Measurements from ENCODE around the gene PLEKHA7.

PLEKHA7 gene

DNA sequence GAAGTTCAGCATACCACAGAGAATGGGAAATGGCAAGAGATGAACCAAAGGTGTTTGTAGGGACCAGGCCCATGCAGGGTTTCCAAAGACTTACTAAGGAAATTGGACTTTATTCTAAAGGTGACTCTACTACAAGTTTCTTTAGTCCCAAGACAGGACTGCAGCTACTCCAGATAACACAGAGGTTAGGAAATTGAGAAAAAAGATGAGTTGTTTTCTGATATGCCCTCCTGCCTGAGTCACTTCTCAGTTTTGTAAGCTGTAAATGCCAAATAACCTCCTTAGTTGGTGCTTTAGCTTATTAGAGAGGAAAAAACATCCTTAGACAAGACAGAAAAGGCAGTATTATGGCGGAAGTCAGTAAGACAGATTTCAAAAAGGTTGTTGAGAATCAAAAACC, 179.8 kb downstream of the PLEKHA7 start:
- DNase-seq: no peak

DNA sequence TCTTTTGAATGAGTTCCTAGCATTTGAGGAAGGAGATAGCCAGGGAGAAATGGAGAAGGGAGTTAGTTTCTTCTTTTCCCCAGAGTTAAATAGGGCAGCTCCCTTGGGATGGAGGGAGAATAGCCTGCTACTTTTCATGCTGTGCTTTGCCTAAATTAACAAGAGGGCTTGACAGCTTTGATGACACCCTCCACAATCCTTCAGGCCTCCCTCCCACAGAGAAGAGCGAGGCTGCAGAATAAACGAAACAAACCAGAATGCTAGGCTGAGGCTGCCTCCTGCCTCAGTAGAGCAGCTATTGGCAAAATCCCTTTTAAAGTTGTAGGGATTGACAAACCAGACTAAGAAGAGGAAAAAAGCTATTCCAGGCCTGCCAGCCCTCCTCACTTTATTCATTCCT, 181.2 kb downstream of the PLEKHA7 start:
- DNase-seq: no peak

DNA sequence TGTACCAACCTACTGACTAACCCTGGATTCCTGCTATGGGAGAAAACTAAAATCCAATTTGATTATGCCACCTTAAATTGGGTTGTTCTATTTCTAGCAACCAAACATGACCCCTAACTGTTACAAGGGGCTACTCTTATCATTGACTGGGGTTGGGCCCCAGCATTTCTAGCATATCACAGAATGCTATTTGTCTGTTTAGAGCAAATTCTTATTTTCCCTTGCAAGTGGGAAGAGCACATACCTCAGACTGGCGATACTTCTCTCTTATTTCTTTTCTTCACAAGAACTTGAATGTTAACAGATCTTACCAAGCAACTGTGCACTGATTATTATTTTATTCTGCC, 182.0 kb downstream of the PLEKHA7 start:
- DNase-seq: no peak

DNA sequence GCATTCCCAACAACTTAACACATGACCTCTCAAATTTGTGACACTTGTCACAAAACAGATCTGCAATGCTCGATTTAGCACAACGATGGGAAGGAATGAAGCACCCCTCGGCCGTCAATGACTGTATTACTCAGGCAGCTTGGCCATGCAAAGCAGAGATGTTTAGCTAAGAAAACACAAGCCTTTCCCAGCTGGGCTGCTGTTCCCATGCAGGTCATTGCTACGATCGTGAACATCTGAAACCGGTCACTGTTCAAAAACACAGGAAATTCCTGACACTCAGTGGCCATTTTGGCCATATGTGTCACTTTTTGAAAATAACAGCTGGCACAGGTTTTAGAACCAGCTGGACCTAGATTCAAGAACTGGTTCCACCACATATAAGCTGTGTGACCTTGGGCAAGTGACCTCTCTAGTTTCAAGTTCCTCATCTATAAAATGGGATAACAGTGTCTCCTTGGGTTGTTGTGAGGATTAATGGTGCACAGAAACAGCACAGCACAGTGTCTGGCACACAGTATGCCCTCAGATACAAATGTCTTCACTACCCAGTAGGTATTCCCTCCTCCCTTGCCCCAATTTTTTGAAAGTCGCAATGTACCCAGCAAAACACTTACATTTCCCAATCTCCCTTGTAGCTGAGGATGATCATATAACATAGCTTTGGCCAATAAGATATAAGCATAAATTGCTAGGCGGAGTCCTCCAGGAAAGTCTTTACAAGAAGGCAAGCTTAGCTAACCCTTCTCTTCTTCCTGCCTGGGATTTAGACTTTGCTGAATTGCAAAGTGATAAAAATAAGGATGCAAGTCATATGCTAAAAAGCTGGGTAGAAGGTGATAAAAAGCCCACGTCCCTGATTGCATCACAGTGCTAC, 182.7 kb downstream of the PLEKHA7 start:
- DNase-seq: no peak

DNA sequence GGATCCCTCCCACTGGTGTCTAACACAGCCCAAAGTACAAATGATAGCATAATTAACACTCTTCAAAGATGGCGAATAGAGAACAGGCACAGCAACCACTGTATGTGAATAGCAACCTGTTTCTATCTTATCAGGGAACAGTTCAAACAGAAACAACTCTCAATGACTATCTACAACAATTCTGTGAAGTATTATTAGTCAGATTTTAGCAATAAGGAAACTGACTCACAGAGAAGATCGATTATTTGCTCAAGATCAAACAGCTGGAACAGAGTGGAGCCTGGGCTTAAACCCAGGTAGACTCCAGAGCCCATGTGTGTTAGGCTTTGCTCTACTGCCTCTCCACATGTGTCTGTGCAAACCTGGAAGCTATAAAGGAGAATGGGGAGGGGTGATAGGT, 187.1 kb downstream of the PLEKHA7 start:
- no peak for DNase-seq

DNA sequence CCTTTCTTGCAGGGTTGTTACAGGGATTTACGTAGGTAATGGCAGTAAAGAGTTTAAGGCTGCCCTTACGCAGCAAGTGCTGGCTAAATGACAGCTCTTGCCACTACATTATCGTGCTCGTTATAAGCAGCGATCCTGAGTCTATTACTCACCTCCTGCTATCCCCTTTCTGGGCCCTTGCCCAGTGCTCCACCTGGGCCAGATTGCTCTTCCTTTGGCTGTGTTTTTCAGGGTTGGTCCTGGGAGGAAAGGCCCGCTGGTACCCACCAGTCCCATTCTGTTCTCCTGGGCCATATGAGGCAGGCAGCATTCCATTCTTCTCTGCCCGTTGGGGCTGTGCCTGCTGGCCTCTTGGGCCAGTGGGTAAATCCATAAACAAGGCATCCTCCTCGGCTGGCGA, 188.2 kb downstream of the PLEKHA7 start:
- DNase-seq: no peak

DNA sequence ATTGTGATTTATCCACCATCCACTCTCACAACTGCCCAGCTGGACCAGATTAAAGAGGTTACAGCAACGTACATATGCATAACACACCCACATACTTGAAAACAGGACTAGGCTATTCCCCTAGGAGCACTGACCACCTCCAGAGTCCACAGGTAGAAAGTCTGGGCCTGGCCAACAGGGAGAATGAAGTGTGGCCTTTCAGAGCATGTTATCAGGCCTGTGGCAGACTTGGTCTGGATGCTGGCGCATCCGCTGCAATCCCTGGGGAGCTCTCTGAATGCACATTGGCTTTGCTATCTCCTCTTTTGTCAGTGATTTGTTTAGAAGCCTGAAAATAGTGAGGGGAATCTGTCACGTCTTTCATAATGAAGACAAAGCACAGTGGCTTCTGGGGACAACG, 189.1 kb downstream of the PLEKHA7 start:
- no peak for DNase-seq

DNA sequence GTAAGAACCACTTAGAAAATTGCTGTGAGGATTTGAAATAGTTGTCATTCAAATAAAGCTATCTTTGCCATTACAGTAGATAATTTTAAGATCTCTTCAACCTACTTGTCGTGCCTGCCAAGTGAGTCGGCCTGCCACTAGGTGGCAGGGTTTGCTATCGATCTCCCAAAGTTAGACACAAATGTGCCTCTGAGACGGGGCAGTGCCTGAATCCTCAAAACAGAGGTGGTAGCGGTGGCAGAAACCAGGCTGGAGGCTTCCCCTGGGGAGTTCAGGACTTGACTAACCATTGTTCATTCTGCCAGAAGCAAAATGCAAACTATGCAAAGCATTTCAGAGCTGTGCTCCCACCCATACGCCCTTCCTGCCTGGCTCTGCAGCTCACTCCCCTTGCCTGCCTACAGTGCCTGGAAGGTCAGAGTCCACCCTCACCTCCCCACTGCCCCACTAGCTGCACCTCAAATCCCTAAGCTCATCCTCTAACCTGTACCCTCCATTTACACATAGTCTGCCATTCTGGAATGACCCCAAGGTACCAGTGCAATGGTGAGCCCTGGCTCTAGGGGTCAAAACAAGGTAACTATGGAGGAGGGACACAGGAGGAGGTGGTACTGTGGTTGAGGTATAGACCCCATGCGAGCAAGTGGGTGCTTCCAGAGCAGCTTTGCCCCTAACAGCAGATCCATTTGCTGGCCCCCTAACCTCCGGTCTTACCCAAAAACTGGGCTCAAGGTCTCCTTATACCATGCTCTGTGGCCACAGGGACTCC, 193.7 kb downstream of the PLEKHA7 start:
- no peak for DNase-seq

DNA sequence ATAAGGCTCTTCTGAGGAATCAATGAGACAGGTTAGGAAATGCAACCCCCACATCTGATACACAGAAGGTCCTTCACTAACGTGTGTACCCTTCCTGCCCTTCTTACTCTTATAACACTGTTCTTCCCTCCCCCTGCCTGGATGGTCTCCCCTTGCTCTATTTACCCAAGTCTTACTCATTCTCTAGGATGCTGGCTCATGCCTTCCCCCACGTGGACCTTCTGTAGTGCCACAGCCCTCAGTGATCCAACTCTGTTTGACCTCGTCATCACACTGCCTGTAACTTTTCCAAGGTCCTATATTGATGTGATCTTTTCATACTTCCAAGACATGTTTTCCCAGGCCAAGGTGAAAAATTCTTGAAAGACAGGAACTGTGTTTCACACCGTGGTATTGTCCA, 195.9 kb downstream of the PLEKHA7 start:
- no peak for DNase-seq

DNA sequence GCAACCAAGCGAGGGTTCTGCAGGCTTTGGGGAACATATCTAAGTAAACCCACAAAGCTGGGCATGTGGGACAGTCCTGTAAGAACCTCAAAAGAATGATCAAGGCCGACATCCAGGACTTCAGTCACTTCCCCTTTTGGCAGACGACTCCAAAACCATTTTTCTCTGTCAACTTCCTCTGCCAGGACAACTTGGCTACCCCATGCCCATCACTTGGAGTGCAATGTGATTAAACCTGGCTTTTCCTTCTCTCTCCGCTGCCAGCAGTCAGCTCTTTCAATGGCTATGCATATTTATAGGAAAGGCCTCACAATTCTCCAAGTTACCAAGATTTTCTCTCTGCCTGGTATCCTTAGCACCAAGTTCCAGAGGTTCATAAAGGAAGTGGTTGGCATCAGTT, 196.9 kb downstream of the PLEKHA7 start:
- DNase-seq: no peak

DNA sequence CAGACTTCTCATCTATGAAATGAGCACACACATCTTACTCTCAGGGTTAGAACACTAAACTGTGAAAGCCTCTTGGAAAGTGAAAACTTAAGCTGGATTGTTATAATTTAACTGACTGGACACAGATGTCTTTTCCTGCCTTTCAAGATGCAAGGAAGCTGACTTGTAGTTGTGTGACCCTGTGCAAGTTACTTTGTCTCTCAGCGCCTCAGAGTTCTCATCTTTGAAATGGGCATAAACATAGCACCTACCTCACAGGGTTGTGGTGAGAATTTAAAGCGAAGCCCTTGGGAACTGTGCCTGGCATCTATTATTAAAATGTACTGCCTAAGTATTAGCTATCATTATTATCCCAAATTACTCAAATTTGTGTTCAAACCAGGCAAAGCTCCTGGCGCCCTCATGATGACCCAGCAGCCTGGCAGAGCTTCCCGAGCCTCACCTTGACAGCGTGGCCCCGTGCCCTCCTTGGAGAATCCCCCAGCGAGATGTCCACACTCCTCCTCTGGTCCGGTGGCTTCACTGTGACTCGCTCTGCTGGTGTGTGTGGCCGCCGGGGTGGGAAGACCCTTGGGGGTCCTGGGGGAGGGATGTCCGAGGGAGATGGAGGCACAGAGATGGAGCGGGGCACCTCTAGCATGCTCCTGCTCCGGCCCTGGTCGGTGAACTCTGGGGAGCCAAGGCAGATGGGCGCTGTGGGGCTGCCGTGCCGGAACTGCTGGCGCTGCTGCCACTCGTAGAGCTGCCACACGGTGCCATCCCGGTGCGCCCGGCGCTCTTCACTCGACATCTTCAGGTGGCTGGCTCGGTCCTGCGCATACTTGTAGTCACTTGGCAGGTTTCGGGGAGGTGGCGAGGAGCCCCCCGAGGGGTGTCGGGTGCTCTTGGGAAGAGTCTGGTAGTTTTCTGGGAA, 197.6 kb downstream of the PLEKHA7 start:
- DNase-seq: no peak

DNA sequence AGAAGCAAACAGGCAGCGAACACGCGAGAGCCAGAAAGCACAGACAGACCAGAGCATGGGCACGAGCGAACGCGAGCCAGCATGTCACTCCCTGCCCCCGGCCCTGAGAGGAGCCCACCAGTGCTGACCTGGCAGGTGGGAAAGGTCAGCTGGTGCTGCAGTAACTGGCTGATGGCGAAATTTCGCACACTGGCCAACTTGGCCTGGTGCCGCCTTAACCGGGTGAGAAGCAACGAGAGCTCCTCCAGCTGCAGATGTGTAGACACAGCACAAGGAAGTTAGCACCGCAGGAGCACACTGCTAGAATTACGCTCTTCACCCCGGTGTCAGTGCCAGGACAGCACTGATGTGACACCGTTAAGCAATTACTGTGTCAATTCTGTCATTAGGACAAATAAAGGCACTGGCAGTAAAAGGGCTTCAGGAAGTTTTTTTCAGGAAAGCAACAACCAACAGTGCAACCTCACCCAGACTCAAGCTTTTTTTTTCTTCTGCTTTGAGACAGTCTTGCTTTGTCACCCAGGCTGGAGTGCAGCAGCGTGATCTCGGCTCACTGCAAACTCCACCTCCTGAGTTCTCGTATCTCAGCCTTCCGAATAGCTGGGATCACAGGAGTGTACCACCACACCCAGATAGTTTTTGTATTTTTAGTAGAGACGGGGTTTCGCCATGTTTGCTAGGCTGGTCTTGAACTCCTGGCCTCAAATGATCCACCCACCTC, 199.0 kb downstream of the PLEKHA7 start:
- DNase-seq: no peak

DNA sequence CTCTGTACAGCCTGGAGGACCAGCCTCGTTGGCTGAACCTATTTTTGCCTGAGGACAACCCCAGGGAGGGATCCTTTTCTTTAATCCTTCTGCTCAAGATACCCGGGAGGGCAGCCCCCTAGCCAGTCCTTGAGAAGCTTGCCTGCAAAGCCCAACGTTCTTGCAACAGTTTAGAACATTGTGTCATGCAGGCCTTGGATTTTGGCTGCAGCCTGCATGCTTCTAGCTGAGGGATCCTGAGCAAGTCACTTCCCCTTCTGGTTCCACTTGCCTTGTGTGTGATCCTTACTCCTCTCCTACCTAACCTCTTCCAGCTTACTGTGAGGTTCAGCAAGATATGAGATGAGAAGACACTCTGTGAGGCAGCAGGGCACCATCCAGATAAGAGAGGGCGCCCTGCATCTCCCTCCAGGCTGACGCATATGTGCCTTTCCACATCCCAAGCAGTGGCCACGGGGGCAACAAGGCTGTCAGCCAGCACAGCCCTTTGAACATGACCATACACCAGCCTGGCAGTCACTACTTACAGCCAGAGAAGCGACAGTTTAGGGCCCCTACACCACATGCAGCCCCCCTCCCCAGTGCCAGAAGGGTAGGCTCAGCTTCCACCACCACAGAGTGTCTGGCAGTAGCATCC, 199.7 kb downstream of the PLEKHA7 start:
- no peak for DNase-seq

DNA sequence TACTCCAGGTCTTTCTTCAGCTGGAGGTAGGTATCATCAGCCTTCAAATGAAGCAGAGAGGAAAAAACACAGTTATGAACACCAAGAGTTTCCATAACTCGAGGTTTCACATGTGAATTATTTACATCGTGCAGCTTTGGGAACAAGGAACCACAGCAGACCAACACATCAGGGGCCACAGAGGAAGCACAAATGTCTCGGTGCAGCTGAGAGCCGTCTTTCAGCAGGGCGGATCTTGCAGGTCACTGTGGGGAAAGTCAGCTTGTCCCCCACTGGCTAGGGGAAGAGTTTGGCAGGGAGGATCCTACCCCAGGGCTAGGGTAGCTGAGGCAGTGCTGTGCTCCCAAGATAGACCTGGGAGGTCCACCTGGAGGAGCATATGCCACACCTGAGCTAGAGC, 201.1 kb downstream of the PLEKHA7 start:
- no peak for DNase-seq

DNA sequence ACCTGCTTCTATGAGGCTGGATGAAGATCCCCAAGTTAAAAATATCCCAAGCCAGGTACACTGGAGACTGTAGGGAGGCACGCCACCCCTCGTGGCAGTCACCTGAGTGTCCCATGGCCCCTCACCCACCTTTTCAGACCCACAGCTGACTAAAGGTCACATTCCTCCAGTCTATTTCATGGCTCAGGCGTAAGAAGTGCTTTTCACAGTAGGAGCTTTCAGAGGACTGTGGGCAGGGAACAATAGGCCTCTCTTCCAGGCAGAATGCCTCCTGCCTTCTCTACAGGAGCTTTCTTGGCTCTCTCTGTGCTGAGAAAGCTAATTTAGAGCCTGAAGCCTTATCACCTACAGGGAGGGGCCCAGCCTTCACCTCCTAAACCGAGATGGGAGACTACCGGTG, 201.9 kb downstream of the PLEKHA7 start:
- no peak for DNase-seq

DNA sequence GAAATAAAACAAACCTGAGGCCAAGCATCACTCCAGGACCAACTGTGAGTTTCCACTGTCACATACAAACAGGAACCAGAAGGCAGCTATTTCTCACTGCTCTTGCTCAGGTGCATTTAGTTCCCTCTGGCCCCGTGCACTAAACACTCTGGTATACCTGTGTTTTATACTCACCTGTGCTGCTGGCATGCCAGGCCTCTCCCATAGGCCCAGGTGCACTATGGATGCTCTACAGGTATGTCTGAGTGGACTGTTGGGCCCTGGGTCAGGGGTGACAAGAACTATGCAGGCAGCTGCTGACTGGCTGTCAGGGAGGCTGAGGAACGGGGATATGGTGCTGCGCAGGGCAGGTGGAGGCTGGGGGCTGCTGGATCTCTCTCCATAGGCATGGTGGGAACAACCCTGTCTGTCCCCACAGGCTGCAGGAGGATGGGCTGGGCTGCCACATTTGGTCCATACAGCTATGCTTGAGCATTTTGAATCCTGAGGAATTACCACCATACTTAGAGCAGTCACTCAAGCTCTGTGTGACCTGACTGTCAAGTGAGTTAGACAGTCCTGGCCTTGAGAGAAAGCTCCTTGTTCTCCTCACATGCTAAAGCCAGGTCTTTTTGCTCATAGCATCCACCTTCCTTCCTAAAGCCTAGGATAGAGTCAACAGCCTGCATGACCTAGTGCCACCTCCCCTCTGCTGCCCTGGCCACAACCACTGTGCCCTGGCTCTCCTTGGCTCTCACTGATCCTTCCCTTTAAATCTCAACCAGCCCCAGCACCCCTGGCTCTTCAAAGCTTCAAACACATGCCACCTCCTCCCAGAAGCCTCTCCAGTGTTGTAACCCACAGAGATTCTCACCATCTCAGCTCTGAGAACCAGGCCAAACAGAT, 202.8 kb downstream of the PLEKHA7 start:
- DNase-seq: no peak

DNA sequence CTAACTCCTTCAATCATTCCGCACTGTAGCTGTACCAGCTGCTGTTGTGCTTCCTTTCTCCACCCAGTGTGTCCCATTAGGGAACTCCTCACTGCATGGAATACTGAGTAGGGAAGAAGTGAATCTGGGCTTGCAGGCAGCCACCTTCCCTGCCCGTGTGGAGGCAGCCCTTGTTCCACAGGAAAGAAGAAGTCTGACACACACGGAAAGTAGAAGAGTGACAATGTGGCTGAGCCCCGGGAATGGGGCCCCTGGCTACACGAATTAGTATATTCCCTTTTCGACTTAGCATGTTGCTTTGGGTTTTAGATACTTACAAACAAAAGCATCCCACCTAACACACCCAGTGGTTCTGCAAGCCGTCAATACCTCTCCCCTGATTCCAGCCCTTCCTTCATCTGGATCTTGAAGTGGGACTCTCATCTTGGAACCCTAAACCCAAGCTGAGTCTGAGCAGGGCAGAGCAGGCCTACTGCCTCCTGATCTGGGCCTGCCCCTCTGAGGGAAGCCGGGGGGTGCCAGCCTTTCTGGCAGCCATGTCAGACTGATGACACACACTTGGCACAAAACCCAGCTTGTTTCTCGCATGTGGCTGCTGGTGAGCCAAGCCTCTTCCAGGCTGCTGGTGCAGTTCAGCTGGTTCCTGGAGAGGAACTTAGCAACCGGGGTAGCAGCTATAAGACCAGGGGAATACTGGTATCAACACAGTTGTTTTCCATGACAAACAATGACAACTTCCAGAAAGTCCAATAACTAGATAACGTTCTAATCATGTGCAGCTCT, 204.1 kb downstream of the PLEKHA7 start:
- DNase-seq: no peak

DNA sequence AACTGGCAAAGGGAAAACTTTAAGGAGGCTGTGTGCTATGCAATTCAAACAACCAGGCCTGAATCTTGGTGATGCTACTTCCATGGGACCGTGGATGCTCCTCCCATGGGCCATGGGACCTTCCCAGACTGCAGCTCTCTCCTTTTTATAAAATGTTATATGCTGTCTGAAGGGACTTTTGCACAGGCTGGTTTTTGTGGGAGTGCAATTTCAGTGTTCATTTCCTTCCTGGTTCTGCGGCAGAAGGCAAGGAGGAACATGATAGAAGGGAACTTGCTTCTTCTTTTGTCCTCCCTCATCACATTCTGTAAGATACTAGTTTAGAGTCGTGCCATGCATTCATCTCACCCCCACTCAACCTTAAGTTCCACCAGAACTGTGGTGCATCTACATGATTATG, 206.9 kb downstream of the PLEKHA7 start:
- no peak for DNase-seq

DNA sequence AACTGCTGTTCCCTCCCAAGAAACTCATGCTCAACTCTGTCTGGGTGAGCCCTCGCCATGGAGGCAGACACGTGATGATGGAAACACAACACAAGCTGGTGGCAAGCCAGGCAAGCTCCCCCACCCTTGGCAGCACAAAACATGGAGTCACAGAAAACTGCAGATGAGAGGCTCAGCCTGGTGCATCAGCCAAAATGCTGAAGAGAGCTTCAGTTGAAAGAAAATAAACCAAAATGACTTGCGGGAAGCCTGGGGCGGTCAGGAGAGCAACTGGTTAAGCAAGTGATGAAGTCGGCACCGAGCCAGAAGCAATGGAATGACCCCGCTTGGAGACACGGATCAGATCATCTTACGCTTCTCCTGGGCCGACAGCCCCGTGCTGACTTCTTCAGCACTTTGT, 207.4 kb downstream of the PLEKHA7 start:
- no peak for DNase-seq

DNA sequence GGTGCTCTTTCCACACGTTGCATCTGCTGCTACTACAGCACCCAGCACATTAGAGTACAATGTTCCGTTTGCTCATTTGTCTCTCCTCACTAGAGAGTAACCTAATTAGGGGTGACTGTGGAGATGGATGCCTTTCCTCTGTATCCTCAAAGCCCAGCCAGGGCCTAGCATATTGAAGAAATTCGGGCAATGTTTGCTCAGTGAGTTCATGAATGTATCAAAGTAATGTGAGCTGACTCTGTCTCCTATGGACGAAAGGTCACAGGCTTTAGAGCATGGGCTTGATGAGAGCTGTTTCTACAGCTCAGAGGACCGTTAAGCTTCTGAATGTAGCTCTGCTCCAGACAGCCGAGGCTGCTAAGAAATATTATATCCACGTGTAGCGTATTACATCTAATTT, 208.3 kb downstream of the PLEKHA7 start:
- DNase-seq: no peak
